IgD-negative memory B cell (primary cell): ENCODE data around the gene ADAD1. TPM values are rescaled to one million over a fixed set of nuclear protein-coding genes. Genes with fewer than 3 reads are reported as not detected.

Experiments used
- H3K27ac Mint-ChIP-seq, 3 donors: one replicate each; pipeline ENCODE4 v1.8.0; 2020 to 2022; ENCODE audit warnings: mild to moderate bottlenecking in 3 of 3, mixed read lengths in 3 of 3, moderate library complexity in 1 of 3
- H3K27me3 Mint-ChIP-seq: one replicate; pipeline ENCODE4 v1.8.0; 2021; ENCODE audit warnings: mixed read lengths
- H3K36me3 Mint-ChIP-seq: one replicate; pipeline ENCODE4 v1.8.0; 2020; ENCODE audit warnings: mild to moderate bottlenecking, mixed read lengths
- H3K4me1 Mint-ChIP-seq, 3 donors: one replicate each; pipeline ENCODE4 v1.8.0; 2020 to 2022; ENCODE audit warnings: mixed read lengths in 3 of 3, mild to moderate bottlenecking in 1 of 3
- H3K4me3 Mint-ChIP-seq, 4 donors: one replicate each; pipeline ENCODE4 v1.8.0; 2020 to 2022; ENCODE audit warnings: mild to moderate bottlenecking in 4 of 4, mixed read lengths in 4 of 4, moderate library complexity in 3 of 4
- H3K9me3 Mint-ChIP-seq, 3 donors: one replicate each; pipeline ENCODE4 v1.8.0; 2020 to 2021; ENCODE audit warnings: mixed read lengths in 3 of 3, mild to moderate bottlenecking in 1 of 3
- polyA plus RNA-seq: library from polyadenylated mRNA; unstranded; fragments of 300-500 nt; fragmentation: Illumina TruSeq; gene quantifications from one replicate; pipeline ENCODE4 v1.2.3, GENCODE V29; 2021

Gene ADAD1
- polyA plus RNA-seq, 1 donor from 2014 or later, result not detected

DNA sequence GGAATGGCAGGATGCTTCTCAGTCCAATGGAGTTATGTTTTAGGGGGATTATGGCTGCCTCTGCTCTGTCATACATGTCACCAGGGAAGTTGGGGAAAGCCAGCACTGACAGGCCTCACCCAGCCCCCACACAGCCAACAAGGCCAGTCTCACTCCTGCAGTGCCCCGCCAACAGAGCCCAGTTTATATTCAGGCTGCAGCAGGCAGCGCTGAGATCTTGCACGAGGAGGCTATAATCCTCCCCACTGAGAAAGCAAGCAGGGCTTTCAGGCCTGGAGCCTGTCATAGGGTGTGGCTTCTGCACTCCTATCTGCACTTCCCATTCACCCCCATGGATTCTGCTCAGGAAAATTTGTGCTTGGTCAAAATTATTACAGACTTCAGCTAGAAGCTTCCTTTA, 25.1 kb downstream of the ADAD1 start:
- peaks cover 2% of the 10 kb centered on the region for H3K27me3 Mint-ChIP-seq
- peaks cover 0 to 1% (median 0%) of the 10 kb centered on the region in 3 donors for H3K4me1 Mint-ChIP-seq
- H3K9me3 Mint-ChIP-seq, result peaks cover 0 to 3% (median 0%) of the 10 kb centered on the region in 3 donors
- H3K27ac Mint-ChIP-seq, result no peak overlapping the region
- H3K4me3 Mint-ChIP-seq, result no peak overlapping the region
- H3K36me3 Mint-ChIP-seq, result no peaks in the 10 kb centered on the region

GRCh38 chr4:122412547-122412946, 33.7 kb downstream of the ADAD1 start:
- no peaks in the 10 kb centered on the region for H3K36me3 Mint-ChIP-seq
- H3K4me3 Mint-ChIP-seq, result no peak overlapping the region
- no peak overlapping the region for H3K27ac Mint-ChIP-seq
- H3K9me3 Mint-ChIP-seq, result no peaks in the 10 kb centered on the region
- peaks cover 6% of the 10 kb centered on the region for H3K27me3 Mint-ChIP-seq
- no peaks in the 10 kb centered on the region for H3K4me1 Mint-ChIP-seq

DNA sequence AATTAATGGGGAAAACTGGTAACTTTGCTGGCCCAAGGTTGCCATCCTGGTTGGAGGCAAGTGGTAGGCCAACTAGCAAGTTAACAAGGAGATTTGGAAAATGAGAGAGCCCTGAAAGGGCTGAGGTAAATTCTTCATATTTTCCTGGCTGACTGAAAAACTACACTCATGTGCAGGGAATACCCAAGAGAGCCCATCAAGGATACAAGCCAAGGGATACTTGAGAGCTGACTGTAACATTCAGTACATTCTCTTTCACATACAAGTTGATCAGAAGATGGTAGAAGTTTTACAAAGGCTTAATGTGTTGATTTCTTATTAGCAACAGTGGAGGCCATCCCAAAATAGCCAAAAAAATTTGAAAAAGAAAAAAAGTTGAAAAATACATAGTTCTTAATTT, 44.4 kb downstream of the ADAD1 start:
- peaks cover 3% of the 10 kb centered on the region for H3K27me3 Mint-ChIP-seq
- H3K27ac Mint-ChIP-seq, result no peak overlapping the region
- H3K9me3 Mint-ChIP-seq, result peaks cover 0 to 4% (median 0%) of the 10 kb centered on the region in 3 donors
- no peak overlapping the region for H3K4me3 Mint-ChIP-seq
- peaks cover 2% of the 10 kb centered on the region for H3K36me3 Mint-ChIP-seq
- peaks cover 0 to 2% (median 0%) of the 10 kb centered on the region in 3 donors for H3K4me1 Mint-ChIP-seq

GRCh38 chr4:122431351-122431750, 52.5 kb downstream of the ADAD1 start:
- Mint-ChIP-seq H3K4me1 (no peaks in the 10 kb centered on the region), H3K27ac (no peak overlapping the region), H3K36me3 (no peaks in the 10 kb centered on the region), H3K9me3 (no peaks in the 10 kb centered on the region), H3K4me3 (no peak overlapping the region), H3K27me3 (peaks cover 1% of the 10 kb centered on the region)

- H3K27me3 Mint-ChIP-seq, result peaks cover 1% of the 10 kb centered on the region
- H3K4me1 Mint-ChIP-seq, result no peaks in the 10 kb centered on the region
- H3K36me3 Mint-ChIP-seq, result no peaks in the 10 kb centered on the region
- no peak overlapping the region for H3K27ac Mint-ChIP-seq
- H3K4me3 Mint-ChIP-seq, result no peak overlapping the region
- H3K9me3 Mint-ChIP-seq, result no peaks in the 10 kb centered on the region
Measured at GRCh38 chr4:122434285-122434684, 55.5 kb downstream of the ADAD1 start.

DNA sequence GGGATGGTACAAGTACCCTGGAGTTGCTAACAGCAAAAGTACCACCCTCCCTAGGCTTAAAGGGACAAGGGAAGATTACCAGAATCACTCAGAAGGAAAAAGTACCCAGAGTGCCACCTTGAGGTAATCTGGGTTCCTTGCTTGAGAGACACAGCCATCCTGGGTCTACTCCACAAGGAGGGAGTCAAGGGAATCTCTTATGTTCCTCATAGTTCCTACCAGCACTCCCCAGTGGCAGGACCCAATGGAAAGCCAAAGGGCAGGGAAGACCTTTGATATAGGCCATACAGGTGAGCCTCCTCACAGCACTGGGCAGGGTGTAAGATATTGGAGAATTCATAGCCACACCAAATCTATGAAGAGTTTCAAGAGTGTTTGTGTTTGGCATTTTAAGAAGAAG, 72.0 kb downstream of the ADAD1 start:
- H3K36me3 Mint-ChIP-seq, result no peaks in the 10 kb centered on the region
- no peak overlapping the region for H3K27ac Mint-ChIP-seq
- no peak overlapping the region for H3K4me3 Mint-ChIP-seq
- H3K27me3 Mint-ChIP-seq, result no peaks in the 10 kb centered on the region
- H3K4me1 Mint-ChIP-seq, result peaks cover 5 to 8% (median 7%) of the 10 kb centered on the region in 3 donors
- peaks cover 0 to 1% (median 0%) of the 10 kb centered on the region in 3 donors for H3K9me3 Mint-ChIP-seq

DNA sequence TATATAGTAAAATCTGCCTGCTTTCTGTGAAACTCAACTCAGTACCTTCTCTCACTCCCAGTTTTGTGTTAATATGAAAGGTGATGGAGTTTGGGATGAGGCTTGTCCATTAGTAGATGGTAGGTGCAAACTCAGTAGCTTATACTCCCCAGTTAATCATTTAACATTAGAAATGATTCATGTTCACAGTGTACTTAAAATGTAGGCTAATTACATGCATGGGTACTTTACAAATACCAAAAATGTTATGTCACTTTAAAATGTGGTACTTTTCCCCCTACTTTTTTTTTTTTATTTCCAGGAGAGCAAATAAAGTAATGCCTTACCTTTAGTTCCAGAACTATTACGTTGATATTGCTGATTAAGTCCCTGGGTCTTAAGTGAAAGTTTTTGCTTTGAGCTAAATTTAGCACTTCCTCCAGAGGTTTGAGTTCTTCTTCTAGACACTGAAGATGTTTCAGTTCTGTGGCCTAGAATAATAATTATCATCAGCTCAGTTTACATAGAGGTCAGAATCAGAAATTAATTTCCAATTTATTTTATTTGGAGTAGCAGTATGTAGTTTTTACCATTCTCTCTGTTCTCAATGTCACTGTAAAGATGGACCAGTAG, 74.7 kb downstream of the ADAD1 start:
- peaks cover 0 to 1% (median 0%) of the 10 kb centered on the region in 3 donors for H3K9me3 Mint-ChIP-seq
- no peaks in the 10 kb centered on the region for H3K27me3 Mint-ChIP-seq
- H3K36me3 Mint-ChIP-seq, result no peaks in the 10 kb centered on the region
- H3K27ac Mint-ChIP-seq, result no peak overlapping the region
- peak overlapping the region in 1 of 4 donors; percentile 45 for H3K4me3 Mint-ChIP-seq
- H3K4me1 Mint-ChIP-seq, result peaks cover 15 to 28% (median 15%) of the 10 kb centered on the region in 3 donors

DNA sequence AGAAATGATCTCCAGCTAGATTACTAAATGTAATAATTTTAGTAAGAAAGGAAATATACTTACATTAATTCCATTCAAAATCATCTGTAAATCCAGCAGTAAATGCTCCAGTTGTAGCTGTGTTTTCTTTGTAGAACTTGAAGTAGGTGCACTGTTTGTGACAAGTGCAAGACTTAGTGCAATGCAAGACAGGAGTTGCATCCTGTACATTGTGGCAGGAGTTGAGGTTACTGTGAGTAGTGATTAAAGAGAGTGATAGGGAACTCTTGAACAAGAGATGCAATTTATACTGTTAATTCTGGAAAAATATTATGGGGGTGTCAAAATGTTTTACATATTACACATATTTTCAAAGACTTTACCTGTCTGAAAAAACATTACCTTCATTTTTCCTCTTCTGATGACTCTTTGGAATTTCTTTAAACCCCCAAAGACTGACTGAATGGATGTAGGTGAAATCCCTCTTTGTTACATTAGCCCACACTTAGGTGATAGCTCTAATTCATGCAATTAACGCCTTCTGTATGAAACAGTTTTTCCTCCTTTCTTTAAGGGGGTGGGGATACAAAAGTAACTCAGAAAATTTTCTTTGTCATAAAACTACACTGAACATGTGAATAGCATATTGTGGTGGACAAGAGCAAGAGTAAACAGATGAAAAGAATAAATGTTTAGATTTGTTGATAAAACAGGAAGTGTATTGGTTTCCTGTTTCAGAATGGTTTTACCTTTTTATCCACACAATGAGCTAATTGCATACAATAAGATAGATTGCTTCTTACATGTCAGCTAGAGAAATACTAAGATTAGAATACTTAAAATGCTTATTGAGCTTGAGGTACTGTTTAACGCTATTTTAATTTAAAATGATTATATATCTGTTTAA, 77.7 kb downstream of the ADAD1 start, which contains the start of gene IL2:
Gene IL2 (minus strand): TSS at position 495 of the 886 bp plus-strand sequence. CDS start 285 bp downstream, at position 210.
- H3K36me3 Mint-ChIP-seq, result no peaks in the 10 kb centered on the region
- H3K4me3 Mint-ChIP-seq, result peak within 1 kb of the TSS in 1 of 4 donors; percentile 9
- H3K9me3 Mint-ChIP-seq, result peaks cover 0 to 2% (median 0%) of the 10 kb centered on the region in 3 donors
- H3K27me3 Mint-ChIP-seq, result no peaks in the 10 kb centered on the region
- peaks cover 18 to 35% (median 23%) of the 10 kb centered on the region in 3 donors for H3K4me1 Mint-ChIP-seq
- H3K27ac Mint-ChIP-seq, result no peak within 1 kb of the TSS

GRCh38 chr4:122458625-122459024, 79.8 kb downstream of the ADAD1 start:
- Mint-ChIP-seq H3K27ac (peak overlapping the region in 2 of 3 donors; percentile 16 to 22), H3K36me3 (no peaks in the 10 kb centered on the region), H3K4me1 (peaks cover 15 to 30% (median 19%) of the 10 kb centered on the region in 3 donors), H3K4me3 (peak overlapping the region; percentile 28 to 91 (median 70)), H3K9me3 (peaks cover 0 to 2% (median 0%) of the 10 kb centered on the region in 3 donors), H3K27me3 (no peaks in the 10 kb centered on the region)

- Mint-ChIP-seq H3K27me3 (peaks cover 5% of the 10 kb centered on the region), H3K4me1 (no peaks in the 10 kb centered on the region), H3K27ac (no peak overlapping the region), H3K36me3 (no peaks in the 10 kb centered on the region), H3K9me3 (peaks cover 2 to 6% (median 4%) of the 10 kb centered on the region in 3 donors), H3K4me3 (no peak overlapping the region)
Measured at GRCh38 chr4:122469457-122469856, 90.6 kb downstream of the ADAD1 start.

DNA sequence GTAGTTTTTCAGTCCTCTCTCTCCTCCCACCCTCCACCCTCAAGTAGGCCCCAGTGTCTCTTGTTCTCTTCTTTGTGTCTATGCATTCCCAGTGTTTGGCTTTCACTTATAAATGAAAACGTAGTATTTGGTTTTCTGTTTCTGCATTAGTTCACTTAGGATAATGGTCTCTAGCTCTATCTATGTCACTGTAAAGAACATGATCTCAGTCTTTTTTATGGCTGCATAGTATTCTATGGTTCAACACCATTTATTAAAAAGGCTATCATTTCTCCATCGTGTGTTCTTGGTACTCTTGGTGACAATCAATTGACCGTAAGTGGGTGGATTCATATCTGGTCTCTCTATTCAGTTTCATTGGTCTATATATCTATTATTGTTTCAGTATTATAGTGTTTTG, 96.4 kb downstream of the ADAD1 start:
- H3K36me3 Mint-ChIP-seq, result no peaks in the 10 kb centered on the region
- no peak overlapping the region for H3K4me3 Mint-ChIP-seq
- peaks cover 0 to 5% (median 4%) of the 10 kb centered on the region in 3 donors for H3K9me3 Mint-ChIP-seq
- no peaks in the 10 kb centered on the region for H3K4me1 Mint-ChIP-seq
- H3K27me3 Mint-ChIP-seq, result peaks cover 6% of the 10 kb centered on the region
- H3K27ac Mint-ChIP-seq, result no peak overlapping the region

DNA sequence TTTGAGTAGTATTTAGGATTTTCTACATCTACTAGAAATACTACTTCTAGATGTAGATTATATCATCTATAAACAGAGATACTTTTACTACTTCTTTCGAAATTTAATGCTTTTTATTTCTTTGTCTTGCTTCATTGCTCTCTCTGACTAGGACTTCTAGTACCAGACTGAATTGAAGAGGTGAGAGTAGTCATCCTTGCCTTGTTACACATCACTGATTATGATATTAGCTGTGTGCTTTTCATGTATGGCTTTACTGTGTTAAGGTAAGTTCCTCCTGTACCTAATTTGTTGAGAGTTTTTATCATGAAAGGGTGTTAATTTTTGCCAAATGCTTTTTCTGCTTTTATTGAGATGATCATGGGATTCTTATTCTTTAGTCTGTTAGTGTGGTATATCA, 97.3 kb downstream of the ADAD1 start:
- Mint-ChIP-seq H3K4me3 (no peak overlapping the region), H3K27me3 (peaks cover 4% of the 10 kb centered on the region), H3K27ac (no peak overlapping the region), H3K4me1 (no peaks in the 10 kb centered on the region), H3K36me3 (no peaks in the 10 kb centered on the region), H3K9me3 (peaks cover 0 to 3% (median 2%) of the 10 kb centered on the region in 3 donors)

GRCh38 chr4:122476745-122477144, 97.9 kb downstream of the ADAD1 start:
- Mint-ChIP-seq H3K4me3 (no peak overlapping the region), H3K27ac (no peak overlapping the region), H3K27me3 (peaks cover 4% of the 10 kb centered on the region), H3K9me3 (peaks cover 0 to 3% (median 2%) of the 10 kb centered on the region in 3 donors), H3K4me1 (no peaks in the 10 kb centered on the region), H3K36me3 (no peaks in the 10 kb centered on the region)
